MM.1S (cell line): Measurements from ENCODE around the gene FAM107B.

ENCODE experiments used
- DNase-seq: peaks from one replicate; pipeline ENCODE4 v3.0.0-alpha.2; 2015
- H2AFZ ChIP-seq: fragments of 300-600 bp; sonication (generic); 2 replicates; pipeline ENCODE4 v1.6.0; 2016; ENCODE audit warnings: antibody characterized with exemption, low read length
- H3F3A ChIP-seq: fragments of 300-600 bp; sonication (generic); 2 replicates; pipeline ENCODE4 v1.6.1; 2016; ENCODE audit warnings: mild to moderate bottlenecking, antibody characterized with exemption, low read length, moderate library complexity, mixed read lengths; ENCODE audit not compliant: insufficient read depth
- H3K27ac ChIP-seq: fragments of 300-600 bp; sonication (generic); 2 replicates; pipeline ENCODE4 v1.5.1; 2016; ENCODE audit warnings: mild to moderate bottlenecking, low read length
- H3K27me3 ChIP-seq: fragments of 300-600 bp; sonication (generic); replicated peaks from 2 replicates; pipeline ENCODE4 v1.6.0; 2016; ENCODE audit warnings: low read length; ENCODE audit not compliant: insufficient read depth
- H3K36me3 ChIP-seq: fragments of 300-600 bp; sonication (generic); replicated peaks from 2 replicates; pipeline ENCODE4 v1.6.1; 2016; ENCODE audit warnings: mild to moderate bottlenecking, low read length, mixed read lengths; ENCODE audit not compliant: insufficient read depth
- H3K4me1 ChIP-seq: fragments of 300-600 bp; sonication (generic); 2 replicates; pipeline ENCODE4 v1.6.1; 2016; ENCODE audit warnings: low read length, mixed read lengths
- H3K4me2 ChIP-seq: fragments of 300-600 bp; sonication (generic); 2 replicates; pipeline ENCODE4 v1.6.0; 2016; ENCODE audit warnings: low read depth, low read length
- H3K4me3 ChIP-seq: fragments of 300-600 bp; sonication (generic); 2 replicates; pipeline ENCODE4 v1.5.1; 2016; ENCODE audit warnings: low read length, mixed read lengths
- H3K79me2 ChIP-seq: fragments of 300-600 bp; sonication (generic); 2 replicates; pipeline ENCODE4 v1.6.1; 2016; ENCODE audit warnings: mixed run types, low read length, mixed read lengths
- H3K9ac ChIP-seq: fragments of 300-600 bp; sonication (generic); 2 replicates; pipeline ENCODE4 v1.6.1; 2016; ENCODE audit warnings: low read length, mixed read lengths
- H3K9me2 ChIP-seq: fragments of 300-600 bp; sonication (generic); replicated peaks from 2 replicates; pipeline ENCODE4 v1.6.1; 2016; ENCODE audit warnings: mild to moderate bottlenecking, low read length, mixed read lengths; ENCODE audit not compliant: insufficient read depth
- H3K9me3 ChIP-seq: fragments of 300-600 bp; sonication (generic); replicated peaks from 2 replicates; pipeline ENCODE4 v1.6.1; 2016; ENCODE audit warnings: mild to moderate bottlenecking, low read length, mixed read lengths; ENCODE audit not compliant: insufficient read depth
- H4K20me1 ChIP-seq: fragments of 300-600 bp; sonication (generic); 2 replicates; pipeline ENCODE4 v1.6.1; 2016; ENCODE audit warnings: mild to moderate bottlenecking, low read length, moderate library complexity, mixed read lengths; ENCODE audit not compliant: insufficient read depth
- CTCF ChIP-seq: fragments of 300-600 bp; sonication (generic); IDR thresholded peaks from 2 replicates; pipeline ENCODE4 v1.5.1; 2016; ENCODE audit warnings: antibody characterized with exemption, low read length, mixed read lengths
- EZH2 ChIP-seq: fragments of 300-600 bp; sonication (generic); optimal IDR thresholded peaks from 2 replicates; pipeline ENCODE3; 2017; ENCODE audit warnings: low read depth, mild to moderate bottlenecking, antibody characterized with exemption, low read length, mixed read lengths
- EZH2phosphoT487 ChIP-seq: fragments of 300-600 bp; sonication (generic); IDR thresholded peaks from 2 replicates; pipeline ENCODE4 v1.6.1; 2018; ENCODE audit warnings: antibody characterized with exemption, low read length

FAM107B gene

GRCh38 chr10:14548970-14549369, 225.7 kb downstream of the FAM107B start:
- 0 out of 2 replicates have a peak, but pooled peaks cover 3% of the 10 kb centered on the region for H3K36me3 ChIP-seq
- H4K20me1 ChIP-seq, result no peaks in the 10 kb centered on the region
- peaks cover 100% of the 10 kb centered on the region for H3K79me2 ChIP-seq
- H3K27ac ChIP-seq, result no peak overlapping the region
- H3K4me3 ChIP-seq, result no peak overlapping the region
- peaks cover 12% of the 10 kb centered on the region; the same call in 1 of the 2 replicates for H3K4me1 ChIP-seq
- H3K9me3 ChIP-seq, result no peaks in the 10 kb centered on the region
- H2AFZ ChIP-seq, result no peak overlapping the region
- no peak overlapping the region for H3K9ac ChIP-seq
- H3K9me2 ChIP-seq, result no peaks in the 10 kb centered on the region
- no peak for TF ChIP-seq CTCF
- TF ChIP-seq EZH2phosphoT487, result no peak
- no peak for TF ChIP-seq EZH2
- no peaks in the 10 kb centered on the region for H3F3A ChIP-seq
- H3K27me3 ChIP-seq, result no peaks in the 10 kb centered on the region
- no peak for DNase-seq
- no peak overlapping the region for H3K4me2 ChIP-seq

- Histone ChIP-seq H3K9me3 (no peaks in the 10 kb centered on the region), H4K20me1 (no peaks in the 10 kb centered on the region), H3K27ac (no peak overlapping the region), H3F3A (no peaks in the 10 kb centered on the region), H3K9ac (no peak overlapping the region), H3K79me2 (peaks cover 100% of the 10 kb centered on the region), H3K4me1 (0 out of 2 replicates have a peak, but pooled peaks cover 11% of the 10 kb centered on the region), H2AFZ (no peak overlapping the region), H3K9me2 (no peaks in the 10 kb centered on the region), H3K36me3 (0 out of 2 replicates have a peak, but pooled peaks cover 3% of the 10 kb centered on the region), H3K27me3 (no peaks in the 10 kb centered on the region), H3K4me2 (no peak overlapping the region), H3K4me3 (no peak overlapping the region)
- no peak for TF ChIP-seq EZH2phosphoT487
- TF ChIP-seq CTCF, result no peak
- TF ChIP-seq EZH2, result no peak
- no peak for DNase-seq
These were observed 226.2 kb downstream of the FAM107B start for GRCh38 chr10:14548474-14548873.

DNA sequence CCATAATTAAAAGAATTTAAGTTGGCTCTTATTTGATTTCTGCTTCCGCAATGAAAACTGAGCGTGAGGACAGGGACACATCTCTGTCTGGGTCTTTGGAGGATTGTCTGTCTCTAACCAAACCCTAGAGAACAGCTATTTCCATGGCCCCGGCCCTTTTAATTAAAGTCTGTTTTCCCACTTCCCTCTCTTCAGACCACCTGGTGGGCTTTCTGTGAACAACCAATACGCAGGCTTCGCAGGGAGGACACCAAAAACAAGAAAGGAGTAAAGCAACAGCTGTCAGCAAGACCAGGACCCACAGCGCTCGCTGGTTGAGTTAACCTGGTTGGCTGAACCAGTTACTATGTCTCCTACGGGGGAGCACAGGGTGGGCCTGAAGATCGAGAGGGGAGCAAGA, 226.9 kb downstream of the FAM107B start:
- TF ChIP-seq EZH2phosphoT487 (no peak), EZH2 (no peak), CTCF (0 out of 2 replicates have a peak, but pooled peaks have one; percentile 11)
- Histone ChIP-seq H3K9me2 (no peaks in the 10 kb centered on the region), H3K4me3 (no peak overlapping the region), H3K27me3 (no peaks in the 10 kb centered on the region), H3K79me2 (peaks cover 100% of the 10 kb centered on the region), H3K36me3 (0 out of 2 replicates have a peak, but pooled peaks cover 3% of the 10 kb centered on the region), H3K9me3 (no peaks in the 10 kb centered on the region), H2AFZ (no peak overlapping the region), H3K27ac (no peak overlapping the region), H4K20me1 (no peaks in the 10 kb centered on the region), H3K4me2 (no peak overlapping the region), H3F3A (no peaks in the 10 kb centered on the region), H3K4me1 (0 out of 2 replicates have a peak, but pooled peaks cover 8% of the 10 kb centered on the region), H3K9ac (no peak overlapping the region)
- DNase-seq, result no peak
